CD4-positive, alpha-beta T cell treated with Interleukin-4 for 4 hours (primary cell): ENCODE results near the gene MED13.
"Not testable (repeated sequence)": the region's sequence is repeated elsewhere in the genome, so short reads cannot be mapped to it uniquely, and the experiment has no call there.

Source experiments
- DNase-seq: peaks from one replicate; pipeline ENCODE4 v3.0.0-alpha.2; 2020

The MED13 gene

DNA sequence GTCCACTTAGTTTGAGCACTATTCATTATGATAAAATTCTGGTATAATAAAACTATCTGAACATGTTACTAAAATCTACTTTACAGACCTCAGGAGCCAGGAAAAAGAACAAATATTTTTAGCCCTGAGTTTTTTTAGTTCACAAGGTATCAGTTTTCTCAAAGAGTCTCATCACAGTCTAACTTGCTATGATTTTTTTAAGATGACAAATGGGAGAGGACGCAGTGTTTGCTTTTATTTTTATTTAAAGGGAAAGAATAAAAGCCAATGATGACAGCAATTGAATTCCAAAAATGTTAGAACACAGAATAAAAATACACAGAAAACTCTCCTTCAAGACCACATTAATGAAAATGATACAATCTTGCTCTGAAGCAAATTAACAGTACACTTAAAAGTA, 7.4 kb downstream of the MED13 start:
- no peak for DNase-seq

- no peak for DNase-seq
These were observed 12.2 kb downstream of the MED13 start for GRCh38 chr17:62052765-62053338.

- DNase-seq = no peak
These were observed 14.0 kb downstream of the MED13 start for GRCh38 chr17:62051053-62051452.

DNA sequence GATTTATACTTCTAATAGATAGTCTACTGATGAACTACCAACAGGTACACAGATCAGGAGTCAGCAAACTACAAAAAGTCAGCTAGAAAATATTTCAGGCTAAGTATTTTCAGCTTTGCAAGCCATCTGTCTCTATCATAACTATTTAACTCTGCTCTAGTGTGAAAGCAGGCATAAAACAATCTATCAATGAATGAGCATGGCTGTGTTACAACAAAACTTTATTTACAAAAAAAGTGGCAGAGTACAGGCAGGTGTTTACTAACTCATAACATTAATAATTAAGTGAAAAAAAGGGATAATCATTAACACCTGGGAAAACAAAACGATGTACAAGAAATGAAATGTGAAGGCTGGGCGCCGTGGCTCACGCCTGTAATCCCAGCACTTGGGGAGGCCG, 15.8 kb downstream of the MED13 start:
- no peak for DNase-seq

DNA sequence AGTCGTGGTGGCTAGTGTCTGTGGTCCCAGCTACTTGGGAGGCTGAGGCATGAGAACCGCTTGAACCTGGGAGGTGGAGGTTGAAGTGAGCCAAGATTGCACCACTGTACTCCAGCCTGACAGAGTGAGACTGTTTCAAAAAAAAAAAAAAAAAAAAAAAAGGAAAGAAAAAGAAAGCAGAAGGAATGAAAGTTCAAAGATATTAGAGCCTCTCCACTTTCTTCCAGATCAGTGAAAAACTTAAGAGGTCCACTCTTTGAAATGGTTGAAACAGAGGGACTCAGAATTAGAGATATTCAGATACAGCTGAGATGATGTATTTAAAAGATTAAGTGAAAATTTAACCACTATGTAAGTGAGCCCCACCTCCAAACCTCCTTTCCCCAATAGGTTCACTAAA, 16.8 kb downstream of the MED13 start:
- DNase-seq = no peak

DNA sequence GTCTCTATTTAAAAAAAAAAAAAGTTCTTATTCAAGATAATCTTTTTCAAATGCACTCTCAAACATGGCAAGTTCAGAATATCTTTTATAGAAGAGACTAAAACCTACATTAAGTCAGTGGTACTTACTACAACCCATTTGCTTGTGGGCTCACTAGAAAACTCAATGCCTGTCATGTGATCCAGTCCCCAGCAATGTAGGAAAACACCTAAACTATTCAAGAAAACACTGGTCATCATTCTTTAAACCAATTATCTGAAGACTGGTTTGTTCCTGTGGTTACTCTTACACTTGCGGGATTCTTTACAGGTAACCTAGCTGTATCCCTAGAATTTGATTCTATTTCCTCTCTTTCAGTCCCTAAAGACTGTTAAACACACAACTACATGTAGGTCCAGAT, 19.6 kb downstream of the MED13 start:
- DNase-seq = no peak

DNA sequence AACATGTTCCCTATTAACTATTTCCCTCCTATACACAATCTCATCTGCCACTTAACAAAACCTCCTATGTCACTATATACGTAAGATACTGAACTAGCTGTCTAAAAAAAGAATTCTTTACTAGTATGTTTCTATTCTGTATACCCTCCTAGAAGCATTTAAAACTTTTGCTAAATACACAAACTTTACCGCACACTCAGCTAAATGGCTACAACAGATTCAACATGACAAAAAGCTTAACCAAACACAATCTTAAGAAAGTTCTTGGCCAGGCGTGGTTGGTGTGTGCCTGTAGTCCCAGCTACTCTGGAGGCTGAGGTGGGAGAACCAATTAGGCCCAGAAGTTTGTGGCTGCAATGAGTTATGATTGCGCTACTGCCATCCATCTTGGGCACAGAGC, 20.0 kb downstream of the MED13 start:
- DNase-seq = no peak

DNA sequence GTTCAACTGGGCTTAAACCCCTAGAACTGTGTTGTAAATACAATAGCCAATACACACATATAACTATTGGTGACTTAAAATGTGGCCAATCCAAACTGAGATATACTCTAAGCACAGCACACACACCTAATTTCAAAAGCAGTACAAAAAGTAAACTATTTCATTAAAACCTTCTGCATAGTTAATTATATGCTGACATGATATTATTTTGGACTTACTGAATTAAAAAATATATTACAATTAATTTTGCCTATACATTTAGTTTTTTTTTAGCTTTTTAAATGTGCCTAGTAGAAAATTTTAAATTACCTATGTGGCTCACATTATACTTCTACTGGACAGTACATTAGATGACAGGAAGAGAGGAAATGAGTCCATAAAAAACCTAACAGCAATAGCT, 21.5 kb downstream of the MED13 start:
- no peak for DNase-seq

GRCh38 chr17:62043140-62043539, 21.9 kb downstream of the MED13 start:
- DNase-seq = no peak

GRCh38 chr17:62038248-62038647, 26.8 kb downstream of the MED13 start:
- DNase-seq = no peak

GRCh38 chr17:62033317-62033716, 31.8 kb downstream of the MED13 start:
- no peak for DNase-seq

DNA sequence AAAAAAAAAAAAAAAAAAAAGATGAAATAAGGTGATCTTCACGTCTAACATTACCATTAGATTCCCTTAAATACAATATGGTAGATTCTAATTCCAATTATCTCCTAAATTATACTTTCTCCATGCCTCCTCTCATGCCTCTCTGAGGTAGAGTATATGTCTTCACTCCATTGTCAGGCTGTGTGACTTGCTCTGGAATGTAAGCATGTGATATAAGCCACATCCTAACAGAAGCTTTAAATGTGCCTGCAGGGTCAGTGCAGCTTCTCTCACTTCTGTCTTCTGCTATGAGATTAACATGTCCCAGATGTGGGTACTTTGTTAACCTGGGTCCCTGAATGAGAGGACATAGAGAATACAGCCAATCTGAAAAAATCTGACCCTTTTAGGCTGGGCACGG, 32.6 kb downstream of the MED13 start:
- no peak for DNase-seq

DNA sequence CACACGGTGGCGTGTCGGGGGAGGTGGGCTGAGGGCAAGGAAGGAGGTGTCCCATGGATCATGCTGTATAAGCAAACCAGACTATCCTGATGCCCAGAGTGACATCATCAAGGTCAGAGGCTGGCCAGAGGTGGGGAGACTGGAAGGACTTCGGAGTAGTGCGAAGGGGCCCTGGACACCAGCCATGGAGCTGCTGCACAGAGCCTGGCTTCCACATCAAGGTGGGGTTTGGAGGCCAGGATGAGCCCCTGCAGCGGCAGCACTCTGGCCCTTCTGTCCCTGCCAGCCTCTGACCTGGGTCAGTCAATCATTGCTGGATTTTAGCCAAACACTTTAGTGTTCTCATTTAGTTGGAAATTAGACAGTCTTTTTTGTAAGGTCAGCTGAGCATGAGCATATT, 34.8 kb downstream of the MED13 start:
- no peak for DNase-seq

DNA sequence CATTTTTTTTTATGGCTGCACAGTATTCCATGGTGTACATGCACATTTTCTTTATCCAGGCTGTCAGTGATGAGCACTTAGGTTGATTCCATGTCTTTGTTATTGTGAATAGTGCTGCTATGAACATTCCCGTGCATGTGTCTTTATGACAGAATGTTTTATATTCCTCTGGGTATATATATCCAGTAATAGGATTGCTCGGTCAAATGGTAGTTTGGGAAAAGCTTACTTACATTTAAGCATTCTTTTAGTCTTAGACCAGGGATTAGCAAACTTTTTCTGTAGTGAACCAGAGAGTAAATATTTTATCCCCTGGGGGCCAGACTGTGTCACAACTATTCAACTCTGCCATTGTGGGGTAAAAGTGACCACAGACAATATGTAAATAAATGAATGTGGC, 40.2 kb downstream of the MED13 start:
- no peak for DNase-seq

GRCh38 chr17:62017912-62018311, 47.2 kb downstream of the MED13 start:
- DNase-seq = no peak

DNA sequence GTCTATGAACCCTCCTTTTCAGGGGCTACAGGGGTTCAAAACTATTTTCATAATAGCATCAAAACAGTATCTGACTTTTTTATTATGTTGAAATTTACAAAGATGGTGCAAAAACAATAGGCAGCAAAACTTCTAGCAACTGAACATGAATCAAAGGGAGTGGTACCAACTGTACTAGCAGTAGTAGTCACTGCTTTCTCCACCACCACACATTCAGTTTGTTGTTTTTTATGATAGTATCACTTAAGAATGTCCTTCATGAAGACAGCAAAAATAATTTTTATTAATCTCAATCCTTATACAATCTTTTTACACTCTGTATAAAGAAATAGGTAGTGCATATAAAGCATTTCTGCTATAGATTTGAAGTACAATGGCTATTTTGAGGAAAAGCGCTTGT, 47.6 kb downstream of the MED13 start:
- no peak for DNase-seq

DNA sequence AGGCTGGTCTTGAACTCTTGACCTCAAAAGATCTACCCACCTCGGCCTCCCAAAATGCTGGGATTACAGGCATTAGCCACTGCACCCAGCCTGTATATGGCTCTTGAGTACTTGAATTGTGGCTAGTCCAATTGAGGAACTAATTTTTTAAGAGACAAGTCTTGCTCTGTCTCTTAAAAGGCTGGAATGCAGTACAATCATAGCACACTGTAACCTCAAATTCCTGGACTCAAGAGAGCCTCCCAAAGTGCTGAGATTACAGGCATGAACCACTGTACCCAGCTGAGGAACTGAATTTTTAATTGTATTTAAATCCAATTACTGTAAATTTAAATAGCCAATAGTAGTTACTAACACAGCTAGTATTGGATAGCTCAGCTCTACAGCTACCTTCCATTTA, 50.6 kb downstream of the MED13 start:
- DNase-seq = no peak

DNA sequence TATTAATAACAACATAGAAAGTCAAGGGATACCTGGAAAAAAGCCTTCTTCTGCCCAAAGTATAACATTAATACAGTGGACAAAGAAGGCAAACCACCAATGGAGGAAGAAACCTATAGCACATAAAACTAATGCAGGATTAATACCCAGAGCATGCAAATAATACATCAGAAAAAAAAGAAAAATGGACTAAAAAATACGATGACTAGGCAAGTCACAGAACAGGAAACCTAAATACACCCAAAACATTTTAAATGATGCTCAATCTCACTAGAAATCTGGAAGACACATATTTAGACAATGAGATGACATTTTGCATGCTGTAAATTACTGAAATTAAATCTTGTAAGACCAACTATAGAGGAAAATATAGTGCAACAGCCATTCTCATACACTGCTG, 55.9 kb downstream of the MED13 start:
- DNase-seq = no peak

DNA sequence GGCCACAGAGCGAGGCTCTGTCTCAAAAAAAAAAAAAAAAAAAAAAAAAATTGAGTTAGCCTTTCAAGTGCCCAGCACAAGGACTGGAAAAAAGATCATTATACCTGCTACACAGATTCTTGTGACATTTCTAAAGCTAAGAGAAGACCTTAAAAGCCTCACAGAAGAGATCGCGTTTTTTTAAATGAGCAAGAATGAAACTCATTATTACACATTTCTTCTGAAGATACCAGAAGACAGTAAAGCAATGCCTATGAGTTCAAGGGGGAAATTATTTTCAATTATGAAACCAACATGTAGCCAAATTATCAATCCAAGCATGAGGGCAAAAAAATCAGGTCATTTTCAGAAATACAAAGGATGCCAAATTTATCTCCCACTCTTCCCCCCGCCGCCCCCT, 56.8 kb downstream of the MED13 start:
- no peak for DNase-seq

DNA sequence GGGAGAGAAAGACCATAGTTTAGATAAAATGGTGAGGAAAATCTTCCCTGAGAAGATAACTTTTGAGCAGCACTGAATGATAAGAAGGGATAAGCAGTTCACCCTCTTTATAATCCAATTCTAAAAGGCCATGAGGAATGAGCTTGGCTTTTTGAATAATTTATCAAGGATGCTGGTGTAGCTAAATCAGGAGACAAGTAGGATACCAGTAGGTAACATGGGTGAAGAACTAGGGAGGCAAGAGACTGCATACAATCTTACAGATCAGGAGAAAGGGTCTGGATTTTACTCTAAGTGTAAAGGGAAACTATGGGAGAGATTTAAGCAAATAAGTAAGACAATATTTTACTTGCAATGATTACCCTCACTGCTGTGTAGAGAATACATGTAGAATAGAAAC, 60.7 kb downstream of the MED13 start:
- no peak for DNase-seq

DNA sequence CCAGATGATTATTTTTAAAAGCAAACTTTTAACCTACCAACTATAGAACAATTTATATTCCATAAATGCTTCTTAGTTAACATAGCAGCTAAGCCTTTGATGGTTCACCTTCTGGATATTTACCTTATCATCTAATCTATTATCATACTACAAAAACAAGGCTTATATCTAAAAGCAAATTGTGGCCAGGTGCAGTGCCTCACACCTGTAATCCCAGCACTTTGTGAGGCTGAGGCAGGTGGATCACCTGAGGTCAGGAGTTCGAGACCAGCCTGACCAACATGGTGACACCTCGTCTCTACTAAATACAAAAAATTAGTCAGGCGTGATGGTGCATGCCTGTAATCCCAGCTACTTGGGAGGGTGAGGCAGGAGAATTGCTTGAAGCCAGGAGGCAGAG, 61.9 kb downstream of the MED13 start:
- not testable (repeated sequence) for DNase-seq

GRCh38 chr17:62001105-62001504, 64.0 kb downstream of the MED13 start:
- DNase-seq = no peak

DNA sequence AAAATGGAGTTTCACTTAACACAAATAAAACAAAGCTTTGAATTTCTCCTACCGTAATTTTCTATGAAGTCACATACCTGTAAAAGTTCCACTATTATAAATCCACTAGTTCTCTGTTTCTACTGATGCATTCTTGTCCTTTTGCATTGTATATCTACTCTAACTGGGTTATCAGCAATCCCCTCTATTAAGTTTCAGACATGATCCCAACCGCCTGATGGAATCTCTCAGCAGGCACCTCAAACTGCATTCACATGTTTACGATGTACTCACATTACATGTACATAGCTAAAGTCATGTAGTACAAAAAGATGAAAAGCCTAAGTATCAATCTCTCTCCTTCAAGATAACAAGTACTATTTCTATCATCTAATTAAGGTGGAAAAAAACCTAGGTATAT, 64.9 kb downstream of the MED13 start:
- no peak for DNase-seq

DNA sequence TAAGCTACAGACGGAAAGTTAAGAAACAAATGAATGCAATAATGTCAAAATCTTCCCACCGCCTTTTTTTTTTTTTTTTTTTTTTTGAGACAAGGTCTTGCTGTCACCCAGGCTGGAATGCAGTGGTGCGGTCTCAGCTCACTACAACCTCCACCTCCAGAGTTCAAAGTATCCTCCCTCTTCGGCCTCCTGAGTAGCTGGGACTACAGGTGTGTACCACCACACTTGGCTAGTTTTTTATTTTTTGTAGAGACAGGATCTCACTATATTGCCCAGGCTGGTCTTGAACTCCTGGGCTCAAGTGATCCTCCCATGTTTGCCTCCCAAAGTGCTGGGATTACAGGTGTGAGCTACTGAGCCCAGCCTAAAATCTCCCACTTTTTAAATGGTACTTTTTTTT, 66.5 kb downstream of the MED13 start:
- DNase-seq = not testable (repeated sequence)

- DNase-seq = no peak
These were observed 67.4 kb downstream of the MED13 start for GRCh38 chr17:61997664-61998063.
